ENCODE results near the gene FBN3.

DNA sequence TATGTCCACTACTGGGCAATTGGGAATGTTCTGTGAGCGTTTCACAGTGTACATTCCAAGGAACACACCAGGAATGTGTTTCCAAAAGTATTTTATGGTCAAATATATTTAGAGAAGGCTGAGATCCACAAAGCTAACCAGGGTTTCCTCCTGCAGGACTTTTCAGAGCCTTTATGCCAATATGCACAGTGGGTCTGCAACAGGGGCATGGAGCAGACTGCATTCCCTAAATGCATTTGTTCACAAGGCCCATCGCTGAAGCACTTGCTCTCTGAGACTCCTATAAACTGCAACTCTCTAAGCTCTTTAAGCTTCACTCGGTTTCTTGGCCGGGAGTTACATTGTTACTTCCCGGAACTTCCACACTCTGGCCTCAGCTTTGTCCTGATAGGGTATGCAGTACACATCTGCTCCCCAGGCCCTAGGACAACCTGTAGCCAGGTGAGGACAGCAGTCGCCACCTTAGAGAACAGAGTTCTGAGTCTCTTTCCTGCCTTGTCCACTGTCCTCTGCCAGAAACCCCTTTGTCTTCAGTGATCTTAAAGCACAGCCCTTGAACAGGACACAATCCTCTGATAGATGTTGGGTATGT, 33.5 kb downstream of the FBN3 start:
- TF ChIP-seq, protein P1, sequence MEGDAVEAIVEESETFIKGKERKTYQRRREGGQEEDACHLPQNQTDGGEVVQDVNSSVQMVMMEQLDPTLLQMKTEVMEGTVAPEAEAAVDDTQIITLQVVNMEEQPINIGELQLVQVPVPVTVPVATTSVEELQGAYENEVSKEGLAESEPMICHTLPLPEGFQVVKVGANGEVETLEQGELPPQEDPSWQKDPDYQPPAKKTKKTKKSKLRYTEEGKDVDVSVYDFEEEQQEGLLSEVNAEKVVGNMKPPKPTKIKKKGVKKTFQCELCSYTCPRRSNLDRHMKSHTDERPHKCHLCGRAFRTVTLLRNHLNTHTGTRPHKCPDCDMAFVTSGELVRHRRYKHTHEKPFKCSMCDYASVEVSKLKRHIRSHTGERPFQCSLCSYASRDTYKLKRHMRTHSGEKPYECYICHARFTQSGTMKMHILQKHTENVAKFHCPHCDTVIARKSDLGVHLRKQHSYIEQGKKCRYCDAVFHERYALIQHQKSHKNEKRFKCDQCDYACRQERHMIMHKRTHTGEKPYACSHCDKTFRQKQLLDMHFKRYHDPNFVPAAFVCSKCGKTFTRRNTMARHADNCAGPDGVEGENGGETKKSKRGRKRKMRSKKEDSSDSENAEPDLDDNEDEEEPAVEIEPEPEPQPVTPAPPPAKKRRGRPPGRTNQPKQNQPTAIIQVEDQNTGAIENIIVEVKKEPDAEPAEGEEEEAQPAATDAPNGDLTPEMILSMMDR (IDR thresholded peaks at IDR 0.05) = no peak
- no peak for TF ChIP-seq EP300 (IDR thresholded peaks at IDR 0.05)
